GM12874 (cell line): ENCODE results near the gene TRIP11.

Experiments used
- CTCF ChIP-seq: IDR thresholded peaks from 2 replicates; pipeline ENCODE4 v1.5.1; 2011; ENCODE audit warnings: low read depth, mild to moderate bottlenecking, control low read depth, low read length, moderate library complexity; ENCODE audit not compliant: insufficient read depth

Gene TRIP11

GRCh38 chr14:91946622-91947474 is 93.0 kb downstream of the TRIP11 start:
- TF ChIP-seq CTCF: no peak

- no peak for TF ChIP-seq CTCF
These were observed 93.9 kb downstream of the TRIP11 start for GRCh38 chr14:91945751-91946621.

- TF ChIP-seq CTCF: no peak
These were observed 96.9 kb downstream of the TRIP11 start for GRCh38 chr14:91942946-91943345.

- TF ChIP-seq CTCF: no peak
These were observed 97.7 kb downstream of the TRIP11 start for GRCh38 chr14:91942128-91942527.

- no peak for TF ChIP-seq CTCF
These were observed 99.7 kb downstream of the TRIP11 start for GRCh38 chr14:91940209-91940608.

GRCh38 chr14:91935586-91935985 is 104.3 kb downstream of the TRIP11 start:
- TF ChIP-seq CTCF: no peak

GRCh38 chr14:91934554-91935285 is 105.1 kb downstream of the TRIP11 start:
- TF ChIP-seq CTCF: no peak
